AG04450 (cell line): ENCODE measurements around the gene INHBC. TPM values are rescaled to one million over a fixed set of nuclear protein-coding genes. Genes with fewer than 3 reads are reported as not detected.
A peak's percentile ranks its signal among the peaks of the same experiment; 100 is the strongest.

Source experiments
- CTCF ChIA-PET: fragments of 300-600, 350-600 bp; formaldehyde crosslinking; extraction: SDS; loops from one replicate; lab custom pipeline; 2022; ENCODE audit warnings: antibody characterized with exemption, inconsistent platforms; lab: Charles Lee
- POLR2A ChIA-PET: fragments of 350-600 bp; formaldehyde crosslinking; extraction: SDS; loops from one replicate; lab custom pipeline; 2021; ENCODE audit warnings: antibody characterized with exemption, inconsistent platforms; lab: Yijun Ruan, JAX
- DNase-seq: peaks from one replicate; pipeline ENCODE4 v3.0.0-alpha.2; 2011; ENCODE audit warnings: low read depth, low spot score
- H3K27ac ChIP-seq: one replicate; pipeline ENCODE4 v1.5.1; 2012; ENCODE audit warnings: low read depth, low read length, control low read depth
- H3K27me3 ChIP-seq: one replicate; pipeline ENCODE4 v1.6.0; 2012; ENCODE audit warnings: low read length; ENCODE audit not compliant: control insufficient read depth, insufficient read depth
- H3K4me3 ChIP-seq: 2 replicates; pipeline ENCODE4 v1.5.1; 2011; ENCODE audit warnings: mild to moderate bottlenecking, low read depth, low read length, control low read depth
- H3K9me3 ChIP-seq: 2 replicates; pipeline ENCODE4 v1.5.1; 2012; ENCODE audit warnings: low read length; ENCODE audit not compliant: control insufficient read depth, insufficient read depth
- polyA plus RNA-seq: library from polyadenylated mRNA; depleted of rRNA; stranded (reverse); fragments of >200 nt; gene quantifications from 2 replicates; pipeline ENCODE4 v1.2.3, GENCODE V29; 2011
- TF ChIP-seq, protein P1 (sequence below): IDR thresholded peaks from 2 replicates; pipeline ENCODE4 v1.5.1; 2011; ENCODE audit warnings: low read depth, low read length, control low read depth, inconsistent platforms

The INHBC gene
- polyA plus RNA-seq, 1 experiment, result not detected

- Histone ChIP-seq H3K27ac (no peak overlapping the region), H3K4me3 (no peak overlapping the region; the same call in 1 of the 2 replicates), H3K27me3 (no peaks in the 10 kb centered on the region), H3K9me3 (no peaks in the 10 kb centered on the region)
- DNase-seq, result no peak
- POLR2A ChIA-PET, result no interaction called here
- CTCF ChIA-PET, result interaction anchor here (1.7 to 2.1 kb wide), 2 partner anchors 24 to 121 kb away, joined by 9 to 15 read pairs; no protein-coding TSS in a partner anchor
- TF ChIP-seq, protein P1, sequence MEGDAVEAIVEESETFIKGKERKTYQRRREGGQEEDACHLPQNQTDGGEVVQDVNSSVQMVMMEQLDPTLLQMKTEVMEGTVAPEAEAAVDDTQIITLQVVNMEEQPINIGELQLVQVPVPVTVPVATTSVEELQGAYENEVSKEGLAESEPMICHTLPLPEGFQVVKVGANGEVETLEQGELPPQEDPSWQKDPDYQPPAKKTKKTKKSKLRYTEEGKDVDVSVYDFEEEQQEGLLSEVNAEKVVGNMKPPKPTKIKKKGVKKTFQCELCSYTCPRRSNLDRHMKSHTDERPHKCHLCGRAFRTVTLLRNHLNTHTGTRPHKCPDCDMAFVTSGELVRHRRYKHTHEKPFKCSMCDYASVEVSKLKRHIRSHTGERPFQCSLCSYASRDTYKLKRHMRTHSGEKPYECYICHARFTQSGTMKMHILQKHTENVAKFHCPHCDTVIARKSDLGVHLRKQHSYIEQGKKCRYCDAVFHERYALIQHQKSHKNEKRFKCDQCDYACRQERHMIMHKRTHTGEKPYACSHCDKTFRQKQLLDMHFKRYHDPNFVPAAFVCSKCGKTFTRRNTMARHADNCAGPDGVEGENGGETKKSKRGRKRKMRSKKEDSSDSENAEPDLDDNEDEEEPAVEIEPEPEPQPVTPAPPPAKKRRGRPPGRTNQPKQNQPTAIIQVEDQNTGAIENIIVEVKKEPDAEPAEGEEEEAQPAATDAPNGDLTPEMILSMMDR, result no peak
Observed at GRCh38 chr12:57428965-57429364, 5.6 kb upstream of the INHBC start.

DNA sequence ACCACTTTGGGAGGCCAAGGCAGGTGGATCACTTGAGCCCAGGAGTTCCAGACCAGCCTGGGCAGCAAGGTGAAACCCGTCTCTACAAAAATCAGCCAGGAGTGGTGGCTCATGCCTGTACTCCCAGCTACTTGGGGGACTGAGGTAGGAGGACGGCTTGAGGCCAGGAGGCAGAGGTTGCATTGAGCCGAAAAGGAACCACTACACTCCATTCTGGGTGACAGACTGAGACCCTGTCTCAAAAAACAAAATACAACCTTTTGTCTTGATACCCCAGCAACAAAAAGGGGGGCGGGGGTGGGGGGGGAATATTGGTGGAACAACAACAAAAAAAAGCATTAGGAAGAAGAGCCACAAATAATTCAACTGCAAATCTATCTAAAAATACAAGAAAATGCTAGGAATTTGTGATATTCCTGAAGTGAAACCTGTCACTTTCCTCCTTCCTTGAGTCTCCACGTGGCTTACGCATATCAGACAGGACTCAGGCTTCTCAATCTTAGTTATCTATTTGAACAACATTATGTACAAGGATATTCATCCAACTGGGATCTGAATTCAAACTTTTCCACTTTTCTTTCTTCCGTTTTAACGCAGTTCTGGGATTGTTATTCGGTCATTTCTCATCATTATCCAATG, 5.0 kb upstream of the INHBC start:
- Histone ChIP-seq H3K27ac (peak overlapping the region; percentile 74), H3K9me3 (no peaks in the 10 kb centered on the region), H3K27me3 (no peaks in the 10 kb centered on the region), H3K4me3 (peak overlapping the region; percentile 72)
- no peak for DNase-seq
- ChIA-PET CTCF (interaction anchor here (1.7 to 2.1 kb wide), 2 partner anchors 23 to 122 kb away, joined by 9 to 15 read pairs; no protein-coding TSS in a partner anchor), POLR2A (interaction anchor here (0.6 to 1.0 kb wide), 2 partner anchors 23 to 53 kb away, joined by 4 to 5 read pairs; no protein-coding TSS in a partner anchor)
- TF ChIP-seq, protein P1, result no peak

- Histone ChIP-seq H3K27me3 (no peaks in the 10 kb centered on the region), H3K4me3 (peak overlapping the region; percentile 72), H3K9me3 (no peaks in the 10 kb centered on the region), H3K27ac (peak overlapping the region; percentile 74)
- CTCF ChIA-PET, result interaction anchor here (1.7 to 2.1 kb wide), 2 partner anchors 23 to 122 kb away, joined by 9 to 15 read pairs; no protein-coding TSS in a partner anchor
- DNase-seq, result no peak
- POLR2A ChIA-PET, result interaction anchor here (0.6 to 1.0 kb wide), 2 partner anchors 22 to 54 kb away, joined by 4 to 5 read pairs; no protein-coding TSS in a partner anchor
- TF ChIP-seq, protein P1, result no peak
Observed at GRCh38 chr12:57430112-57430930, 4.3 kb upstream of the INHBC start.

DNA sequence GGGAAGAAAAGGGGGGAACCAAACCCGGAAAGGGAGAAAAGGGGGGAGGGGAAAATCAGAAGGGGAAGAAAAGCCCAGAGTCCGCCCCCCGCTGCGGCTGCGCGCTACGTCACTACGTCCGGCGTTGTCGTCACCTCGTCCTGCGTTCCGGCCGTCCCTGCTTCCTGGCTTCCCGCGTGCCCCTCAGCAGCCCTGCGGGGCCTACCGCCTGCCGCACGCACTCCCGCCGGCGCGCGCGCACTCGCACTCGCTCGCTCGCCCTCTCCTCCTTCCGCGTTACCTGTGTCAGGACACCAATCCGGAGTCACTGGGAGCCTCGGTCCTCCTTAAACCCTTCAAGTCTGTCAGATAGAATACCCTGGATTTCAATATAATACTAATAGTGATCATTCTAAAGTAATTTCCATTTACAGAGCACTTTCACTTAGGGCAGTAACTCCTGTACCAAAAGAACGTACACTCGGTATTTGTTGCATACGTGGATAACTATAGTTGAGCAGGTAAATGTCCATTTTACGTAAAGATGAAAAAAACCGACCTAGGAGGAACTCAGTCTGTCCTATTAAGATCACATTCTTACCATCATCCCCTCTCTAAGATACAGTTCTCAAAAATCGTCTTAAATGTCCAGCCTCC, 3.5 kb upstream of the INHBC start, which contains the start of gene R3HDM2:
Gene R3HDM2, minus strand, starts transcription at position 113 of the 636 bp plus-strand sequence. CDS start 120,615 bp downstream, outside the sequence.
- H3K27ac ChIP-seq, result peak within 1 kb of the TSS; percentile 74
- H3K27me3 ChIP-seq, result no peaks in the 10 kb centered on the region
- no peaks in the 10 kb centered on the region for H3K9me3 ChIP-seq
- TF ChIP-seq, protein P1, result no peak
- H3K4me3 ChIP-seq, result peak within 1 kb of the TSS; percentile 72
- POLR2A ChIA-PET, result no interaction called here
- CTCF ChIA-PET, result no interaction called here
- DNase-seq, result peak; percentile 87
